NT2/D1 (cell line): ENCODE results near the gene PLCB1.

Experiments used
- SUZ12 ChIP-seq: IDR thresholded peaks from 2 replicates; pipeline ENCODE4 v1.6.1; 2011; ENCODE audit not compliant: insufficient read length, insufficient read depth; ENCODE audit errors: extremely low read depth
- YY1 ChIP-seq: IDR thresholded peaks from 2 replicates; pipeline ENCODE4 v1.6.1; 2011; ENCODE audit not compliant: insufficient read length, insufficient read depth
- ZNF274 ChIP-seq: IDR thresholded peaks from 2 replicates; pipeline ENCODE4 v1.6.1; 2011; ENCODE audit warnings: mild to moderate bottlenecking, low read depth, low read length

GRCh38 chr20:8151372-8151771 is 19.3 kb downstream of the PLCB1 start:
- TF ChIP-seq YY1 (no peak), SUZ12 (no peak), ZNF274 (no peak)
